Measurements from ENCODE around the gene UTS2R.

DNA sequence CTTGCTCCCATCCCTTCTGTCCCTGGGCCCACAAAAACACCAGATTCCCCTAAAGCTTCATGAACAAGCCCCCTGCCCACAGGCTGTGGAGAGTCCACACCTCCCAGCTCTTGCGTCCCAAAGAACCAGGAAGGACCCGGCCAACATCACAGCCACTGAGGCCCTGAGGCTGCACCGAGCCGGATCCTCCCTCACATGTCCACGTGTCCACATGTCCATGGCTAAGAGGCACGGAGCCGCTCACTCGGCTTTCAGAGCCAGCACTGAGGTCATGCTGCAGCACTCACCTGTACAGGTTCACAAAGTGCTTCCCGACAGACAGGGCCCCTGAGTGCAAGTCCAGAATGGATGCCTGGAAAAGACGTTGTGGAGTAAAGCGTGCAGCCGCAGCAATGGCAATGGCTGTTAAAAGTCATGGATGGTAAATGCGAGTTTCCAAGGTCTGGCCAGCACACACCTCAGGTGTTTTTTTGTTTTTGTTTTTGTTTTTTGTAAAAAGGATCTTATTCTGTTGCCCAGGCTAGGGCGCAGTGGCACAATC lies 34.6 kb downstream of the UTS2R start:
- TF ChIP-seq, protein P1, sequence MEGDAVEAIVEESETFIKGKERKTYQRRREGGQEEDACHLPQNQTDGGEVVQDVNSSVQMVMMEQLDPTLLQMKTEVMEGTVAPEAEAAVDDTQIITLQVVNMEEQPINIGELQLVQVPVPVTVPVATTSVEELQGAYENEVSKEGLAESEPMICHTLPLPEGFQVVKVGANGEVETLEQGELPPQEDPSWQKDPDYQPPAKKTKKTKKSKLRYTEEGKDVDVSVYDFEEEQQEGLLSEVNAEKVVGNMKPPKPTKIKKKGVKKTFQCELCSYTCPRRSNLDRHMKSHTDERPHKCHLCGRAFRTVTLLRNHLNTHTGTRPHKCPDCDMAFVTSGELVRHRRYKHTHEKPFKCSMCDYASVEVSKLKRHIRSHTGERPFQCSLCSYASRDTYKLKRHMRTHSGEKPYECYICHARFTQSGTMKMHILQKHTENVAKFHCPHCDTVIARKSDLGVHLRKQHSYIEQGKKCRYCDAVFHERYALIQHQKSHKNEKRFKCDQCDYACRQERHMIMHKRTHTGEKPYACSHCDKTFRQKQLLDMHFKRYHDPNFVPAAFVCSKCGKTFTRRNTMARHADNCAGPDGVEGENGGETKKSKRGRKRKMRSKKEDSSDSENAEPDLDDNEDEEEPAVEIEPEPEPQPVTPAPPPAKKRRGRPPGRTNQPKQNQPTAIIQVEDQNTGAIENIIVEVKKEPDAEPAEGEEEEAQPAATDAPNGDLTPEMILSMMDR (IDR thresholded peaks at IDR 0.05) = no peak
- no peak for TF ChIP-seq POLR2A (IDR thresholded peaks at IDR 0.05)
